Lower lobe of right lung (tissue), 2 donors: Measurements from ENCODE around the gene CACNA1D. TPM values are rescaled to one million over a fixed set of nuclear protein-coding genes. Genes with fewer than 3 reads are reported as not detected.

Experiments used
- ATAC-seq, 2 donors: fragments of 200-7000 bp; cut with Tn5 transposase; one replicate each; pipeline ENCODE4 v1.9.1; 2020 to 2022; ENCODE audit warnings: mild to moderate bottlenecking in 2 of 2, moderate library complexity in 2 of 2
- DNase-seq: peaks from one replicate; pipeline ENCODE4 v3.0.0-alpha.2; 2020
- H3K27ac ChIP-seq: fragments of 200-600 bp; one replicate; pipeline ENCODE4 v1.8.0; 2022
- H3K27me3 ChIP-seq: fragments of 200-600 bp; one replicate; pipeline ENCODE4 v1.8.0; 2022; ENCODE audit warnings: low read depth
- H3K36me3 ChIP-seq: fragments of 200-600 bp; one replicate; pipeline ENCODE4 v1.8.0; 2022; ENCODE audit warnings: mild to moderate bottlenecking
- H3K4me1 ChIP-seq: fragments of 200-600 bp; one replicate; pipeline ENCODE4 v1.8.0; 2022
- H3K4me3 ChIP-seq: fragments of 200-600 bp; one replicate; pipeline ENCODE4 v1.8.0; 2022; ENCODE audit warnings: mild to moderate bottlenecking
- H3K9me3 ChIP-seq: fragments of 200-600 bp; one replicate; pipeline ENCODE4 v1.8.0; 2022
- CTCF ChIP-seq: fragments of 200-600 bp; IDR thresholded peaks from one replicate; pipeline ENCODE4 v1.8.0; 2022; ENCODE audit warnings: antibody characterized with exemption, mild to moderate bottlenecking
- intact Hi-C: fragments of 100-400 bp; cut with DNase I; formaldehyde crosslinking; loops from one replicate; pipeline ENCODE4 v1.11.0; 2022
- total RNA-seq: library from RNA; stranded (reverse); fragmentation: NEBNext Ultra II Directional; extraction: Animal tissue kit (Norgen Biotek cat#: 25700); gene quantifications from one replicate; pipeline ENCODE4 v1.2.1, GENCODE V29; 2021
- donor health status: DM: no; HTN: yes; CAD: no; lungs with severe emphysema.

The CACNA1D gene
- total RNA-seq, 1 donor from 2014 or later, result 33.6 TPM

GRCh38 chr3:53544357-53544756, 49.9 kb downstream of the CACNA1D start:
- no peaks in the 10 kb centered on the region for H3K36me3 ChIP-seq
- no peak overlapping the region for H3K27ac ChIP-seq
- peaks cover 6% of the 10 kb centered on the region for H3K4me1 ChIP-seq
- DNase-seq (no peak), ATAC-seq (no peak)
- no peaks in the 10 kb centered on the region for H3K9me3 ChIP-seq
- TF ChIP-seq CTCF, result no peak
- H3K27me3 ChIP-seq, result no peaks in the 10 kb centered on the region
- no peak overlapping the region for H3K4me3 ChIP-seq
- intact Hi-C loops, result no loop called here

GRCh38 chr3:53545310-53545995, 51.0 kb downstream of the CACNA1D start:
- Histone ChIP-seq H3K9me3 (no peaks in the 10 kb centered on the region), H3K4me3 (no peak overlapping the region), H3K27me3 (no peaks in the 10 kb centered on the region), H3K36me3 (no peaks in the 10 kb centered on the region), H3K4me1 (peaks cover 6% of the 10 kb centered on the region), H3K27ac (no peak overlapping the region)
- DNase-seq (no peak), ATAC-seq (peak in 1 of 2 donors; percentile 45)
- no peak for TF ChIP-seq CTCF
- intact Hi-C loops, result no loop called here

GRCh38 chr3:53545996-53546359, 51.6 kb downstream of the CACNA1D start:
- DNase-seq (no peak), ATAC-seq (no peak)
- no peak for TF ChIP-seq CTCF
- H3K4me3 ChIP-seq, result no peak overlapping the region
- H3K27me3 ChIP-seq, result no peaks in the 10 kb centered on the region
- no peaks in the 10 kb centered on the region for H3K36me3 ChIP-seq
- H3K9me3 ChIP-seq, result no peaks in the 10 kb centered on the region
- H3K4me1 ChIP-seq, result peaks cover 6% of the 10 kb centered on the region
- H3K27ac ChIP-seq, result no peak overlapping the region
- intact Hi-C loops, result no loop called here

- ATAC-seq, result no peak
- Histone ChIP-seq H3K36me3 (no peaks in the 10 kb centered on the region), H3K27me3 (no peaks in the 10 kb centered on the region), H3K27ac (no peak overlapping the region), H3K4me3 (no peak overlapping the region), H3K4me1 (peaks cover 6% of the 10 kb centered on the region), H3K9me3 (no peaks in the 10 kb centered on the region)
- TF ChIP-seq CTCF, result no peak
- DNase-seq, result no peak
- intact Hi-C loops, result no loop called here
Observed at GRCh38 chr3:53547327-53547726, 52.9 kb downstream of the CACNA1D start.

GRCh38 chr3:53550005-53550620, 55.7 kb downstream of the CACNA1D start:
- H3K4me1 ChIP-seq, result peaks cover 6% of the 10 kb centered on the region
- no peak overlapping the region for H3K4me3 ChIP-seq
- no peaks in the 10 kb centered on the region for H3K9me3 ChIP-seq
- intact Hi-C loops, result no loop called here
- H3K27ac ChIP-seq, result no peak overlapping the region
- H3K27me3 ChIP-seq, result no peaks in the 10 kb centered on the region
- DNase-seq, result no peak
- H3K36me3 ChIP-seq, result no peaks in the 10 kb centered on the region
- peak; percentile 26 to 41 for ATAC-seq
- no peak for TF ChIP-seq CTCF
